Endothelial cell of umbilical vein (primary cell): ENCODE data around the gene PRR18. TPM values are rescaled to one million over a fixed set of nuclear protein-coding genes. Genes with fewer than 3 reads are reported as not detected.

Experiments used
- BruUV-seq: library from RNA; stranded (reverse); fragments of 400-500 nt; replicated peaks from 2 replicates; lab custom pipeline; 2021; lab: Mats Ljungman, UMichigan
- CTCF ChIA-PET: fragments of 300-600, 350-600 bp; sonication (Branson Sonifier 250); formaldehyde crosslinking; loops from one replicate; lab custom pipeline; 2021; ENCODE audit warnings: antibody characterized with exemption, inconsistent platforms; lab: Charles Lee
- POLR2A ChIA-PET: fragments of 300-600, 350-600 bp; sonication (Branson Sonifier 250); formaldehyde crosslinking; loops from one replicate; lab custom pipeline; 2021; ENCODE audit warnings: antibody characterized with exemption, inconsistent platforms; lab: Charles Lee
- DNase-seq: peaks from one replicate; pipeline ENCODE4 v3.0.0-alpha.2; 2011; ENCODE audit warnings: low read depth, low spot score
- FAIRE-seq: peaks from 2 replicates; lab custom pipeline; 2011; peaks lifted over from hg19 to GRCh38; lab: Jason Lieb, UNC
- H2AFZ ChIP-seq: 2 replicates; pipeline ENCODE4 v1.6.0; 2012; ENCODE audit warnings: low read depth, low read length, control low read depth, inconsistent platforms
- H3K27ac ChIP-seq: 2 replicates; pipeline ENCODE4 v1.5.1; 2011; ENCODE audit warnings: low read depth, mild to moderate bottlenecking, control low read depth, low read length, moderate library complexity; ENCODE audit not compliant: insufficient read depth
- H3K27me3 ChIP-seq, 2 experiments: 2 replicates each; pipeline versions ENCODE4 v1.6.0 to v1.6.1; 2011; ENCODE audit warnings: low read length in 2 of 2, mixed read lengths in 1 of 2; ENCODE audit not compliant: control insufficient read depth in 2 of 2, insufficient read depth in 2 of 2
- H3K36me3 ChIP-seq, 2 experiments: 2 replicates in 1 of 2; 3 replicates in 1 of 2; pipeline ENCODE4 v1.5.1; 2011; ENCODE audit warnings: low read length in 2 of 2, mild to moderate bottlenecking in 1 of 2, moderate library complexity in 1 of 2; ENCODE audit not compliant: control insufficient read depth in 2 of 2, insufficient read depth in 2 of 2; ENCODE audit errors: extremely low read depth in 1 of 2
- H3K4me1 ChIP-seq: 3 replicates; pipeline ENCODE4 v1.5.1; 2011; ENCODE audit warnings: mild to moderate bottlenecking, low read length; ENCODE audit not compliant: control insufficient read depth, insufficient read depth; ENCODE audit errors: extremely low read depth
- H3K4me2 ChIP-seq: 2 replicates; pipeline ENCODE4 v1.6.1; 2011; ENCODE audit warnings: low read length, control low read depth, mixed read lengths; ENCODE audit not compliant: insufficient read depth
- H3K4me3 ChIP-seq, 3 experiments: fragments of 200-600 bp in 1 of 3; sonication (generic), shearing (Covaris generic) in 1 of 3; replicated peaks in 1 of 3; 2 replicates each; pipeline ENCODE4 v1.5.1; 2011 to 2016; ENCODE audit warnings: control low read depth in 3 of 3, low read length in 3 of 3, mild to moderate bottlenecking in 2 of 3, inconsistent platforms in 1 of 3, low read depth in 1 of 3, moderate library complexity in 1 of 3; ENCODE audit not compliant: insufficient read depth in 1 of 3
- H3K79me2 ChIP-seq: 2 replicates; pipeline ENCODE4 v1.6.0; 2012; ENCODE audit warnings: low read length, inconsistent platforms; ENCODE audit not compliant: control insufficient read depth, insufficient read depth
- H3K9ac ChIP-seq: replicated peaks from 2 replicates; pipeline ENCODE3; 2011; ENCODE audit warnings: low read length, control low read depth; ENCODE audit not compliant: insufficient read depth; ENCODE audit errors: extremely low read depth
- H3K9me1 ChIP-seq: replicated peaks from 3 replicates; pipeline ENCODE4 v1.6.0; 2011; ENCODE audit warnings: mild to moderate bottlenecking, low read length; ENCODE audit not compliant: control insufficient read depth, insufficient read depth; ENCODE audit errors: extremely low read depth
- H3K9me3 ChIP-seq: replicated peaks from 2 replicates; pipeline ENCODE4 v1.5.1; 2012; ENCODE audit warnings: low read length, inconsistent platforms; ENCODE audit not compliant: control insufficient read depth, insufficient read depth
- H4K20me1 ChIP-seq: replicated peaks from 2 replicates; pipeline ENCODE3; 2011; ENCODE audit warnings: mild to moderate bottlenecking, low read length; ENCODE audit not compliant: control insufficient read depth, insufficient read depth; ENCODE audit errors: extremely low read depth
- EZH2 ChIP-seq: IDR thresholded peaks from 2 replicates; pipeline ENCODE4 v1.6.1; 2012; ENCODE audit warnings: borderline replicate concordance, low read depth, mild to moderate bottlenecking, moderate library complexity, low read length, inconsistent platforms; ENCODE audit not compliant: severe bottlenecking
- FOS ChIP-seq: IDR thresholded peaks from 2 replicates; pipeline ENCODE4 v1.6.1; 2011; ENCODE audit warnings: mild to moderate bottlenecking, low read length, moderate library complexity, borderline replicate concordance; ENCODE audit not compliant: insufficient read depth
- JUN ChIP-seq: IDR thresholded peaks from 2 replicates; pipeline ENCODE4 v1.6.1; 2011; ENCODE audit warnings: borderline replicate concordance, low read depth; ENCODE audit not compliant: insufficient read length, insufficient read depth
- MYC ChIP-seq: IDR thresholded peaks from one replicate; pipeline ENCODE4 v1.6.1; 2011; ENCODE audit warnings: mild to moderate bottlenecking, low read depth, low read length
- POLR2A ChIP-seq: IDR thresholded peaks from 2 replicates; pipeline ENCODE4 v1.6.1; 2012; ENCODE audit warnings: low read depth, mild to moderate bottlenecking, control low read depth, low read length
- POLR2AphosphoS5 ChIP-seq: IDR thresholded peaks from 2 replicates; pipeline ENCODE4 v1.6.1; 2012; ENCODE audit warnings: low read depth, mild to moderate bottlenecking, control low read depth, low read length, moderate library complexity; ENCODE audit not compliant: insufficient read depth
- dilution Hi-C: fragments of 300-500 bp; cut with MboI; formaldehyde crosslinking; loops from one replicate; pipeline ENCODE4 v1.15.0; 2019; ENCODE audit warnings: low sequenced_read_pairs; ENCODE audit not compliant: extremely low pct_ligation_motif_present
- intact Hi-C: fragments of 100-400 bp; cut with micrococcal nuclease; formaldehyde crosslinking; loops from one replicate; pipeline ENCODE4 v1.10.0; 2022
- polyA plus RNA-seq, 4 experiments: library from polyadenylated mRNA; depleted of rRNA in 3 of 4; stranded (reverse) in 3 of 4; unstranded in 1 of 4; fragments of >200 nt; gene quantifications; 2 replicates each; pipeline versions ENCODE4 v1.2.1 to v1.2.3, GENCODE V29; 2011 to 2012; ENCODE audit warnings: missing spikeins in 1 of 4
- total RNA-seq: library from RNA; stranded (reverse); gene quantifications from 2 replicates; pipeline ENCODE4 v1.2.3, GENCODE V29; 2021
- TF ChIP-seq, protein P1 (sequence below), 2 donors: IDR thresholded peaks; 1 replicate in 1 of 2; 2 replicates in 1 of 2; pipeline ENCODE4 v1.5.1; 2011; ENCODE audit warnings: low read length in 2 of 2, mild to moderate bottlenecking in 2 of 2, moderate library complexity in 2 of 2, control low read depth in 1 of 2, inconsistent platforms in 1 of 2, low read depth in 1 of 2; ENCODE audit not compliant: insufficient read depth in 1 of 2; ENCODE audit errors: extremely low read depth in 1 of 2

PRR18 gene
- total and polyA plus RNA-seq, 2 donors (not counting 3 experiments of a cell fraction or from before 2014, with no cell fraction given) = not detected

DNA sequence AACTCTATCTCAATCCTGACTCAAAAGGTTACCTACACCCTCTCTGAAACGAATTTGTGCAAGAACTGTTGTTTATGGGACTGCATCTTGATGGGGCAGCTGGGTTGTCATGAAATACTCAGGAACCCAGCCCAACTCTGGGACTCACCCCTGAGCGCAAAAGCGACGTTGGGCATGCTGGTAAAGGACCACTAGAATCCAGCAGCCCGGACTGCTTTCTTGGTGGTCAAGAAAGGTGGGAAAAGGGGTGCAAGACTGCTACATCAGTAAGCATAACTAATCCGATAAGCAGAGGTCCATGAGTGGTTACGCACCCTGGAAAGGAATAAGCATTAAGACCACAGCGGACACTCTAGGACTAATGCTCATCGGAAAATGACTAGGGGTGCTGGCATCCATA, 6.3 kb upstream of the PRR18 start:
- no peaks in the 10 kb centered on the region for H3K9me1 ChIP-seq
- H3K79me2 ChIP-seq = no peaks in the 10 kb centered on the region
- no peaks in the 10 kb centered on the region for H4K20me1 ChIP-seq
- H3K4me2 ChIP-seq = no peak overlapping the region
- no peak overlapping the region for H3K27ac ChIP-seq
- H2AFZ ChIP-seq = no peak overlapping the region
- intact Hi-C loops = no loop called here
- no peaks in the 10 kb centered on the region for H3K36me3 ChIP-seq
- DNase-seq (no peak), FAIRE-seq (no peak)
- peaks cover 10 to 13% of the 10 kb centered on the region in 2 experiments for H3K27me3 ChIP-seq
- TF ChIP-seq EZH2 (no peak), MYC (no peak), POLR2A (no peak), FOS (no peak), POLR2AphosphoS5 (no peak), JUN (no peak)
- TF ChIP-seq, protein P1, sequence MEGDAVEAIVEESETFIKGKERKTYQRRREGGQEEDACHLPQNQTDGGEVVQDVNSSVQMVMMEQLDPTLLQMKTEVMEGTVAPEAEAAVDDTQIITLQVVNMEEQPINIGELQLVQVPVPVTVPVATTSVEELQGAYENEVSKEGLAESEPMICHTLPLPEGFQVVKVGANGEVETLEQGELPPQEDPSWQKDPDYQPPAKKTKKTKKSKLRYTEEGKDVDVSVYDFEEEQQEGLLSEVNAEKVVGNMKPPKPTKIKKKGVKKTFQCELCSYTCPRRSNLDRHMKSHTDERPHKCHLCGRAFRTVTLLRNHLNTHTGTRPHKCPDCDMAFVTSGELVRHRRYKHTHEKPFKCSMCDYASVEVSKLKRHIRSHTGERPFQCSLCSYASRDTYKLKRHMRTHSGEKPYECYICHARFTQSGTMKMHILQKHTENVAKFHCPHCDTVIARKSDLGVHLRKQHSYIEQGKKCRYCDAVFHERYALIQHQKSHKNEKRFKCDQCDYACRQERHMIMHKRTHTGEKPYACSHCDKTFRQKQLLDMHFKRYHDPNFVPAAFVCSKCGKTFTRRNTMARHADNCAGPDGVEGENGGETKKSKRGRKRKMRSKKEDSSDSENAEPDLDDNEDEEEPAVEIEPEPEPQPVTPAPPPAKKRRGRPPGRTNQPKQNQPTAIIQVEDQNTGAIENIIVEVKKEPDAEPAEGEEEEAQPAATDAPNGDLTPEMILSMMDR (IDR thresholded peaks at IDR 0.05; ENCODE audit: extremely low read depth in 1 of 2, insufficient read depth in 1 of 2, low read depth in 1 of 2, low read length in 2 of 2) = no peak
- no peaks in the 10 kb centered on the region for H3K4me1 ChIP-seq
- no peaks in the 10 kb centered on the region for H3K9me3 ChIP-seq
- ChIA-PET CTCF (interaction anchor here (1.1 to 10.3 kb wide), 7 partner anchors 8 to 162 kb away, joined by 3 to 158 read pairs (median 9); no protein-coding TSS in a partner anchor), POLR2A (no interaction called here)
- no peak overlapping the region for H3K4me3 ChIP-seq
- H3K9ac ChIP-seq = no peak overlapping the region
- no TSS peak for BruUV-seq
- dilution Hi-C loops = no loop called here
